GM23248 (cell line): ENCODE results near the gene HCCS. TPM values are rescaled to one million over a fixed set of nuclear protein-coding genes. Genes with fewer than 3 reads are reported as not detected.

ENCODE experiments used
- DNase-seq: peaks from one replicate; pipeline ENCODE4 v3.0.0-alpha.2; 2015
- H2AFZ ChIP-seq: fragments of 200-600 bp; sonication (generic); 2 replicates; pipeline ENCODE4 v1.6.1; 2016; ENCODE audit warnings: antibody characterized with exemption
- H3F3A ChIP-seq: fragments of 200-600 bp; sonication (generic); 2 replicates; pipeline ENCODE4 v1.6.1; 2016; ENCODE audit warnings: mild to moderate bottlenecking, antibody characterized with exemption, mixed run types; ENCODE audit not compliant: insufficient read depth
- H3K27ac ChIP-seq: fragments of 200-600 bp; sonication (generic); 2 replicates; pipeline ENCODE4 v1.5.1; 2016; ENCODE audit warnings: mild to moderate bottlenecking
- H3K27me3 ChIP-seq: fragments of 200-600 bp; sonication (generic); replicated peaks from 2 replicates; pipeline ENCODE4 v1.6.1; 2016; ENCODE audit warnings: mild to moderate bottlenecking; ENCODE audit not compliant: insufficient read depth
- H3K36me3 ChIP-seq: fragments of 200-600 bp; sonication (generic); 2 replicates; pipeline ENCODE4 v1.6.1; 2016; ENCODE audit warnings: low read depth, mild to moderate bottlenecking
- H3K4me1 ChIP-seq: fragments of 200-600 bp; sonication (generic); 2 replicates; pipeline ENCODE4 v1.6.1; 2016; ENCODE audit warnings: mild to moderate bottlenecking; ENCODE audit not compliant: insufficient read depth
- H3K4me2 ChIP-seq: fragments of 200-600 bp; sonication (generic); one replicate; pipeline ENCODE4 v1.6.1; 2016; ENCODE audit warnings: mild to moderate bottlenecking; ENCODE audit not compliant: unreplicated experiment
- H3K4me3 ChIP-seq: fragments of 200-600 bp; sonication (generic); 2 replicates; pipeline ENCODE4 v1.5.1; 2016; ENCODE audit warnings: mild to moderate bottlenecking
- H3K79me2 ChIP-seq: fragments of 200-600 bp; sonication (generic); 2 replicates; pipeline ENCODE4 v1.6.1; 2016; ENCODE audit warnings: mild to moderate bottlenecking; ENCODE audit not compliant: insufficient read depth
- H3K9ac ChIP-seq: fragments of 200-600 bp; sonication (generic); 2 replicates; pipeline ENCODE4 v1.6.1; 2016; ENCODE audit warnings: mild to moderate bottlenecking
- H3K9me2 ChIP-seq: fragments of 200-600 bp; sonication (generic); 2 replicates; pipeline ENCODE4 v1.6.1; 2016; ENCODE audit warnings: mixed run types, mild to moderate bottlenecking, moderate library complexity; ENCODE audit not compliant: insufficient read depth
- H3K9me3 ChIP-seq: fragments of 200-600 bp; sonication (generic); one replicate; pipeline ENCODE4 v1.6.1; 2017; ENCODE audit warnings: low read depth
- H4K20me1 ChIP-seq: fragments of 200-600 bp; sonication (generic); 2 replicates; pipeline ENCODE4 v1.6.0; 2016; ENCODE audit not compliant: insufficient read depth
- EZH2 ChIP-seq: fragments of 200-600 bp; sonication (generic); IDR thresholded peaks from 2 replicates; pipeline ENCODE4 v1.6.1; 2018; ENCODE audit warnings: antibody characterized with exemption, mild to moderate bottlenecking; ENCODE audit not compliant: insufficient read depth, poor library complexity, severe bottlenecking
- EZH2phosphoT487 ChIP-seq: fragments of 200-600 bp; sonication (generic); IDR thresholded peaks from 2 replicates; pipeline ENCODE4 v1.6.1; 2018; ENCODE audit warnings: antibody characterized with exemption, moderate library complexity, mild to moderate bottlenecking, low read depth; ENCODE audit not compliant: insufficient read depth
- WGBS, 2 experiments: methylation state at CpG; one replicate each; pipeline ENCODE4 v1.1.6; 2015 to 2017; ENCODE audit warnings: low lambda C conversion rate in 2 of 2, low coverage in 1 of 2; ENCODE audit errors: missing lambda C conversion rate in 2 of 2; 5-methylcytosine and 5-hydroxymethylcytosine counted together
- in situ Hi-C: fragments of 300-500 bp; cut with MboI; formaldehyde crosslinking; loops from 2 replicates; pipeline ENCODE4 v1.15.0; 2020
- polyA plus RNA-seq: library from polyadenylated mRNA; unstranded; fragments of >200 nt; fragmentation: Nextera tagmentation; extraction: Ambion mirVana; gene quantifications from 2 replicates; pipeline ENCODE4 v1.2.1, GENCODE V29; 2016
- total RNA-seq: library from RNA; depleted of rRNA; stranded (reverse); fragments of >200 nt; shearing (Covaris generic); gene quantifications from 2 replicates; pipeline ENCODE4 v1.2.3, GENCODE V29; 2014

The HCCS gene
- total and polyA plus RNA-seq, 2 experiments from 2014 or later: 25.4 to 49.8 TPM

GRCh38 chrX:11124112-11124511, 13.0 kb downstream of the HCCS start:
- H3K9me3 ChIP-seq: no peaks in the 10 kb centered on the region
- H3F3A ChIP-seq: no peaks in the 10 kb centered on the region
- 92 to 100% methylated on average over 2 of the region's 2 CpGs for WGBS, 2 experiments
- no peak overlapping the region for H2AFZ ChIP-seq
- TF ChIP-seq EZH2phosphoT487: no peak
- TF ChIP-seq EZH2: no peak
- H3K4me1 ChIP-seq: no peaks in the 10 kb centered on the region
- in situ Hi-C loops: loop anchor here (10.0 kb wide), 1 partner anchor 939 kb away; no protein-coding TSS in a partner anchor
- no peak for DNase-seq
- no peaks in the 10 kb centered on the region for H3K9me2 ChIP-seq
- H3K79me2 ChIP-seq: no peaks in the 10 kb centered on the region
- H3K4me2 ChIP-seq: no peak overlapping the region
- H3K4me3 ChIP-seq: no peak overlapping the region
- no peaks in the 10 kb centered on the region for H4K20me1 ChIP-seq
- H3K27me3 ChIP-seq: no peaks in the 10 kb centered on the region
- H3K9ac ChIP-seq: no peak overlapping the region
- no peak overlapping the region for H3K27ac ChIP-seq
- peaks cover 9% of the 10 kb centered on the region; the same call in 1 of the 2 replicates for H3K36me3 ChIP-seq

DNA sequence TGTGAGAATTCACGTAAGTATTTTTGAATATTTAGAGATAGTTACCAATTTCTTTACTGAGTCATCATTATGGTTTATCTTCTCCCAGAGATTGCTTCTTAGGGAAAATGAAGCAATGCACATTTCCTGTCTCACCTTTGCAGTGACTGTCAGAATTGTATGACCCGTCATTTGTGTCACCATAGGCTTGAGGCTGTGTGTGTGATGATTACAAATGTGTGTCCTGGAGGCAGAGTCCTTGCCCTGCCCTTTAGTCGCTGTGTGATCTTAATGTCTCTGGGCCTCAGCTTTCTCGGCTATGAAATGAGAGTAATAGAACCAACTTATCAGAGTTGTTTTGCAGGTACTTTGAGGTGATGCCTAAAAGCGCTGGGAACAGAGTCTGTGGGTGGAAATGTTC, 13.9 kb downstream of the HCCS start:
- Histone ChIP-seq H3K4me1 (no peaks in the 10 kb centered on the region), H3K9ac (no peak overlapping the region), H3K27me3 (no peaks in the 10 kb centered on the region), H3K4me3 (no peak overlapping the region), H3K4me2 (no peak overlapping the region), H3K9me2 (no peaks in the 10 kb centered on the region), H3K36me3 (peaks cover 9% of the 10 kb centered on the region; the same call in 1 of the 2 replicates), H3F3A (no peaks in the 10 kb centered on the region), H4K20me1 (no peaks in the 10 kb centered on the region), H2AFZ (no peak overlapping the region), H3K79me2 (no peaks in the 10 kb centered on the region), H3K9me3 (no peaks in the 10 kb centered on the region), H3K27ac (no peak overlapping the region)
- no peak for DNase-seq
- in situ Hi-C loops: loop anchor here (10.0 to 25.0 kb wide), 2 partner anchors 637 to 940 kb away; partner anchors contain the start of gene MSL3
- TF ChIP-seq EZH2phosphoT487 (no peak), EZH2 (no peak)
- WGBS, 2 experiments: 92 to 99% methylated on average over 4 to 5 of the region's 5 CpGs

- in situ Hi-C loops: loop anchor here (10.0 to 25.0 kb wide), 2 partner anchors 633 to 945 kb away; partner anchors contain the start of gene MSL3
- TF ChIP-seq EZH2 (no peak), EZH2phosphoT487 (no peak)
- no peak for DNase-seq
These were observed 18.5 kb downstream of the HCCS start for GRCh38 chrX:11129534-11130105.

DNA sequence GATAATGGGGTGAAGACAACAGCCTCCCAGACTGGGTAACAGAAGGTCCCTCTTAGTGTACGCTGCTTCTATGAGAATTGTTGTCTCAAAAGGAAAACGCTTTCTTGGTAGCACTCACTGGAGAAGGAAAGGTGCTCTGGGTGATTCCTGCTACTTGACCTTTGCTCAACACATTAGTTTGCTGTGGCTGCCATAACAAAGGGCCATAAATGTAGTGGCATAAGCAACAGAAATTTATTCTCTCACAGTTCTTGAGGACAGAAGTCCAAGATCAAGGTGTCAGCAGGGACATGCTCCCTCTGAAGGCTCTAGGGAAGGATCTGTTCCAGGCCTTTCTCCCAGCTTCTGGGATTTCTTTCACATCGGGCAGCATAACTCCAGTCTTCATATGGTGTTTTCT, 19.0 kb downstream of the HCCS start:
- 84 to 86% methylated on average over 3 of the region's 3 CpGs for WGBS, 2 experiments
- TF ChIP-seq EZH2phosphoT487 (no peak), EZH2 (no peak)
- Histone ChIP-seq H3K9ac (no peak overlapping the region), H3K4me1 (no peaks in the 10 kb centered on the region), H3F3A (no peaks in the 10 kb centered on the region), H2AFZ (no peak overlapping the region), H3K9me2 (no peaks in the 10 kb centered on the region), H3K79me2 (no peaks in the 10 kb centered on the region), H3K4me3 (no peak overlapping the region), H3K4me2 (no peak overlapping the region), H3K9me3 (no peaks in the 10 kb centered on the region), H4K20me1 (no peaks in the 10 kb centered on the region), H3K27me3 (no peaks in the 10 kb centered on the region), H3K36me3 (no peaks in the 10 kb centered on the region), H3K27ac (no peak overlapping the region)
- DNase-seq: no peak
- in situ Hi-C loops: loop anchor here (25.0 kb wide), 1 partner anchor 632 kb away; the partner anchor contains the start of gene MSL3

More at GRCh38 chrX:11129534-11130105, 18.5 kb downstream of the HCCS start:
- Histone ChIP-seq H3K27me3 (no peaks in the 10 kb centered on the region), H3K9me3 (no peaks in the 10 kb centered on the region), H3K9ac (no peak overlapping the region), H4K20me1 (no peaks in the 10 kb centered on the region), H3K4me3 (no peak overlapping the region), H3K4me2 (no peak overlapping the region), H3K9me2 (no peaks in the 10 kb centered on the region), H3K4me1 (no peaks in the 10 kb centered on the region), H3F3A (no peaks in the 10 kb centered on the region), H3K27ac (no peak overlapping the region), H2AFZ (no peak overlapping the region), H3K36me3 (no peaks in the 10 kb centered on the region), H3K79me2 (no peaks in the 10 kb centered on the region)
- WGBS, 2 experiments: 13 to 46% methylated on average over 1 to 5 of the region's 5 CpGs

GRCh38 chrX:11131146-11131545, 20.0 kb downstream of the HCCS start:
- Histone ChIP-seq H3K27me3 (no peaks in the 10 kb centered on the region), H3K36me3 (no peaks in the 10 kb centered on the region), H3K4me3 (no peak overlapping the region), H3K9ac (no peak overlapping the region), H3K4me1 (no peaks in the 10 kb centered on the region), H3K9me2 (no peaks in the 10 kb centered on the region), H3K79me2 (no peaks in the 10 kb centered on the region), H3K9me3 (no peaks in the 10 kb centered on the region), H3K27ac (no peak overlapping the region), H2AFZ (no peak overlapping the region), H3F3A (no peaks in the 10 kb centered on the region), H3K4me2 (no peak overlapping the region), H4K20me1 (no peaks in the 10 kb centered on the region)
- TF ChIP-seq EZH2 (no peak), EZH2phosphoT487 (no peak)
- in situ Hi-C loops: loop anchor here (25.0 kb wide), 1 partner anchor 631 kb away; the partner anchor contains the start of gene MSL3
- DNase-seq: no peak
